ENCODE measurements around the gene UCN.

Gene UCN

DNA sequence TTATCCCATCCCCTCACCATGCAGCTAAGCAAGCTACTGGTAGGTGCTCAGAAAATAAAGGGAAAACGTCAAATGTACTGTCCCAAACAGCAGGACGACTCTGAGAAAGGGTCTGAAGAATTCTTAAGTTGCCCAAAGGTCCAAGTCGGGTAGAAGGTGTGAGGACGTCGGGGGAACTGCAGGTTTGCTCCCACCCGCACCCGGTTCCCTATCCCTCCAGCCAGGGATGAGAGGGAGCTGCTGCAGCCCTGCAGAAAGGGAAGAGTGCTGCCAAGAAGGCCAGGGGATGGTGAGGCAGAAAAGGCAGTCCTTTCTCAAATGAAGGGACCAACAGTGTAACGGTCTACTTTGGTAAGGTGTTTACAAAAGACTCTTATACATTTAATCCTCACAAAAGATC, 6.9 kb upstream of the UCN start:
- TF ChIP-seq, protein P1, sequence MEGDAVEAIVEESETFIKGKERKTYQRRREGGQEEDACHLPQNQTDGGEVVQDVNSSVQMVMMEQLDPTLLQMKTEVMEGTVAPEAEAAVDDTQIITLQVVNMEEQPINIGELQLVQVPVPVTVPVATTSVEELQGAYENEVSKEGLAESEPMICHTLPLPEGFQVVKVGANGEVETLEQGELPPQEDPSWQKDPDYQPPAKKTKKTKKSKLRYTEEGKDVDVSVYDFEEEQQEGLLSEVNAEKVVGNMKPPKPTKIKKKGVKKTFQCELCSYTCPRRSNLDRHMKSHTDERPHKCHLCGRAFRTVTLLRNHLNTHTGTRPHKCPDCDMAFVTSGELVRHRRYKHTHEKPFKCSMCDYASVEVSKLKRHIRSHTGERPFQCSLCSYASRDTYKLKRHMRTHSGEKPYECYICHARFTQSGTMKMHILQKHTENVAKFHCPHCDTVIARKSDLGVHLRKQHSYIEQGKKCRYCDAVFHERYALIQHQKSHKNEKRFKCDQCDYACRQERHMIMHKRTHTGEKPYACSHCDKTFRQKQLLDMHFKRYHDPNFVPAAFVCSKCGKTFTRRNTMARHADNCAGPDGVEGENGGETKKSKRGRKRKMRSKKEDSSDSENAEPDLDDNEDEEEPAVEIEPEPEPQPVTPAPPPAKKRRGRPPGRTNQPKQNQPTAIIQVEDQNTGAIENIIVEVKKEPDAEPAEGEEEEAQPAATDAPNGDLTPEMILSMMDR (conservative IDR thresholded peaks at IDR 0.05; ENCODE audit: low read depth, low read length) = no peak
- DNase-seq (ENCODE audit: low read depth) = no peak
- no peak overlapping the region for H3K4me3 ChIP-seq (ENCODE audit: low read depth, low read length)

DNA sequence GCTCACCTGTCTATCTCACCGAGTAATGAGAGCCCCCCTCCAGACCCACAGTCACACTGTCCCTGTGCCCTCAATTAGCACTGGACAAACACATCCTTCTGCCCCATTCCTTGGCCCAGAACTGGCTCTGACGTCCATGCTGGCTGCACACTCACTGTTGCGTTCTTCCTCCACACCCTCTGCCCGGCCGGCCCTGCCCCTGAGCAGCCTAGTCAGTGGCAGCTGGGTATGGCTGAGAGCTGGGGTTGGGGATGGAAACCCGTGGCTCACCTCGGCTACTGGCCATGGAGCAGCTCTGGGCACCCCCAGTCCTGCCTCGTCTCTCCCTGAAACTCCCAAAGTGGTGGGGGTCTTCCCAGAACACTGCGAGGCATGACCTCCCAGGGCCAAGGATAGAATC, 6.5 kb upstream of the UCN start:
- no peak overlapping the region for H3K4me3 ChIP-seq (ENCODE audit: low read depth, low read length)
- TF ChIP-seq, protein P1 (conservative IDR thresholded peaks at IDR 0.05; ENCODE audit: low read depth, low read length) = no peak
- DNase-seq (ENCODE audit: low read depth) = no peak

DNA sequence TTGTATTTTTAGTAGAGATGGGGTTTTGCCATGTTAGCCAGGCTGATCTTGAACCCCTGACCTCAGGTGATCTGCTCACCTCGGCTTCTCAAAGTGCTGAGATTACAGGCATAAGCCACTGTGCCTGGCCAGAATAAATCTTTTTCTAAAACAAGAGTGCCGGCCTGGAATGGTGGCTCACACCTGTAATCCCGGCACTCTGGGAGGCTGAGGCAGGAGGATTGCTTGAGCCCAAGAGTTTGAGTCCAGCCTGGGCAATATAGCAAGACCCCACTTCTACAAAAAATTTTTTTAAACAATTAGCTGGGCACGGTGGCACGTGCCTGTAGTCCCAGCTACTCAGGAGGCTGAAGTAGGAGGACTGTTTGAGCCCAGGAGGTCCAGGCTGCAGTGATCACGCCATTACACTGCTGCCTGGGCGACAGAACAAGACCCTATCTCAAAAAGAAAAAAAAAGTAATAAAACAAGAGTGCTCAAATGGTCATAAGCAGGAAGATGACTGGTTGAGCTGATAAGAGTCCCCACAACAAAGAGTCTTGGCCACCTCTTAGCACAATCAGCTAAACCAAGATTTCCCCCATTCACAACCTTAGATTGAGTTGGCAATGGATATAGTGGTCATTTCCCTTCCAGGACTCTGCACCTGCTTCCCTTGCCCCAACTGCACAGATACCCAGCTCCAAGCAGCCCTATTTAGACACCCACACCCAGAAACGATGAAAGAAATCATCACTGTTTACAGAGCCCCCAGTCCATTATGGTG, 5.8 kb upstream of the UCN start:
- no peak overlapping the region for H3K4me3 ChIP-seq (ENCODE audit: low read depth, low read length)
- DNase-seq (ENCODE audit: low read depth) = no peak
- TF ChIP-seq, protein P1 (conservative IDR thresholded peaks at IDR 0.05; ENCODE audit: low read depth, low read length) = no peak

DNA sequence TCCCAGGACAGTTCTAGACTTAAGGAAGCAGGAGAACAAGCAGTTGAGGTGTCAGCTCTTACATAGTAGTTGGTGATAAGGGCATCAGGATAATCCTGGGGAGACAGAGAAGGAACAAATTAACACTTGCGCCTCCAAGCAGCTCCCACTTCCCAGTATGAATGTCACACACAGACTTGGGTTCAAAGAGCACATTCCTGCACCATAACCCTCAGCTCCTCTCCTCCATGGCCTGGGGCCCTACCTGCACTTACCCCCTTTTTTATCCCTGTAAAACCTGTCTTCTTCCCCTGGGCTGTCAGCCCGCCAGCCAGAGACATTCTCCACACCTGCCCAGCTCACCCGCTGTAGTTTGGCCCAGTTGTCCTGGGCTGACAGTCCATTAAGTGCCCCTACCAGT, 3.9 kb upstream of the UCN start:
- DNase-seq (ENCODE audit: low read depth) = no peak
- H3K4me3 ChIP-seq (ENCODE audit: low read depth, low read length) = no peak overlapping the region
- TF ChIP-seq, protein P1 (conservative IDR thresholded peaks at IDR 0.05; ENCODE audit: low read depth, low read length) = no peak

DNA sequence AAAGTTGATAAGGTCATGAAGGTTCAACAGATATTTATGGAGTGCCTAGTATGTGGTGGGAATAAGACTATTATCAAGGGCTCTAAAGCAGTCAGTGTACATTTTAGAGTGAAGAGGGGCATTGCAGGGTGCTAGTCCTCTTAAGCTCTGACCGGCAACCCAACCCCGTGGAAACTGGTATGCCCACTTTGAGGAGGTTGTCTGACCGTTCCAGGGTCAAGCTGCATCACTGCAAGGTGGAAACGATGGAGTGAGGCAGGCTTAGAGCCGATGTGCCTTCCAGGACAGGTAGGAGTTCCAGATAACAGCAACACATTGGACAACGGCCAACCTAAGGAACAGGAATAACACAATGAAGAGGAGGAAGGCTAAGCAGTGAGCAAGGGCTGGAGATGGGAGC, 1.4 kb upstream of the UCN start:
- H3K4me3 ChIP-seq (ENCODE audit: low read depth, low read length) = no peak overlapping the region
- DNase-seq (ENCODE audit: low read depth) = no peak
- TF ChIP-seq, protein P1 (conservative IDR thresholded peaks at IDR 0.05; ENCODE audit: low read depth, low read length) = no peak

DNA sequence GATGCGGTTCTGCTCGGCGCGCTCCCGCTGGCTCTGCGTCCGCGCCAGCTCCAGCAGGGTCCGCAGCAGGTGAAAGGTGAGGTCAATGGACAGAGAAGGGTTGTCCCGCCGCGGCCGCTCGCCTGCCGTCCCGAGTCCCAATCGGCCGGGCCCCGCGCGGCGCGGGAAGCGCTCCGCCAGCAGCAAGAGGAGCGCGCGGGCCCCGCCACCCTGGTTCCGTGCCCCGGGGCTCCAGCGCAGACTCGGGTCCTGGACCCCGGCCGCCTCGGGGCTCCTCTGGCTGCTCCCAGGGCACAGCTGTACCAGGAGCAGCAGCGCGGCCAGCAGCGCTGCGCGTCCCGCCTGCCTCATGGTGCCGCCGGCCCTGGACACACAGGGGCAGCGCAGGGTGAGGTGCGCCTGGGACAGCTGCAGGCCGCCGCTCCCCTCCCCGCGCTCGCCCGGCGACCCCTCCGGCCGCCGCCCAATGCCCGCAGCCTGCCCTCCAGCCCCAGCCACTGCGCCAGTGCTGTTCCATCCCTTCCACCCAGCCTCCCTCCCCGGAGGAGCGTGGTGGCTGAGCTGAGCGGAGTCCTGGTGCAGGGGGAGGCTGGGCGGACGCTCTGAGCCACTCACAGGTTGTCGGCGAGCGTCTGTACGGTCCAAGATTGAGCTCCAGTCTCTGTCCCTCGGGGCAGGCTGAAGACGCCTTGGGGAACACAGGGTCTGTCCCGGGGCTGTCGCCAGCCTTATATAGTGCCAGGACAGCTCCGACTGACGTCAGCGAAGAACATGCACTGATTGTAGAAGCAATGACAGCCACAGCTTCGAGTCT, 493 bp downstream of the UCN start:
- DNase-seq (ENCODE audit: low read depth) = no peak
- TF ChIP-seq, protein P1 (conservative IDR thresholded peaks at IDR 0.05; ENCODE audit: low read depth, low read length) = no peak
- H3K4me3 ChIP-seq (ENCODE audit: low read depth, low read length) = no peak overlapping the region

DNA sequence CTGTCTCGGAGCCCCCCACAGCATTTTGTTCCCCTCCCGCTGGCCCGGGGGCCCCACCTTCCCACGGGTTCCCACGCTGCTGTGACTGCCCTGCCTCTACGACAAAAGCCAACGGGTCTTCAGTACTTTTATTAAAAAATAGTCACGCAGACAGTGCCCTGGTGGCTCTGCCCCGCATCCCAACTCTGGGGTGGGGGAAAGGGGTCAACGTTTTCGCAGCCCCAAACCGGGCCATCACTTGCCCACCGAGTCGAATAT, 1.0 kb downstream of the UCN start:
- TF ChIP-seq, protein P1 (conservative IDR thresholded peaks at IDR 0.05; ENCODE audit: low read depth, low read length) = no peak
- no peak for DNase-seq (ENCODE audit: low read depth)
- no peak overlapping the region for H3K4me3 ChIP-seq (ENCODE audit: low read depth, low read length)
